Upper lobe of left lung (tissue), 6 donors: Measurements from ENCODE around the gene NBPF11. TPM values are rescaled to one million over a fixed set of nuclear protein-coding genes. Genes with fewer than 3 reads are reported as not detected.
"Not testable (repeated sequence)": the region's sequence is repeated elsewhere in the genome, so short reads cannot be mapped to it uniquely, and the experiment has no call there.

Experiments used
- ATAC-seq, 2 donors: fragments of 200-7000 bp; cut with Tn5 transposase; one replicate each; pipeline ENCODE4 v1.9.1; 2022; ENCODE audit warnings: mild to moderate bottlenecking in 2 of 2, moderate library complexity in 2 of 2; ENCODE audit not compliant: low FRiP score in 2 of 2
- DNase-seq, 2 donors: peaks; one replicate each; pipeline ENCODE4 v3.0.0-alpha.2; 2019 to 2020
- H3K27ac ChIP-seq, 4 donors: fragments of 200-600 bp; sonication (generic); one replicate each; pipeline ENCODE4 v1.5.1; 2016 to 2019
- H3K27me3 ChIP-seq, 4 donors: fragments of 200-600 bp; sonication (generic); one replicate each; pipeline ENCODE4 v1.5.1; 2017 to 2019
- H3K36me3 ChIP-seq, 4 donors: fragments of 200-600 bp; sonication (generic); one replicate each; pipeline ENCODE4 v1.5.1; 2016 to 2019
- H3K4me1 ChIP-seq, 4 donors: fragments of 200-600 bp; sonication (generic); one replicate each; pipeline ENCODE4 v1.5.1; 2018 to 2019
- H3K4me3 ChIP-seq, 4 donors: fragments of 200-600 bp; sonication (generic); one replicate each; pipeline ENCODE4 v1.5.1; 2017 to 2019; ENCODE audit warnings: mild to moderate bottlenecking in 2 of 4, moderate library complexity in 1 of 4
- H3K9me3 ChIP-seq, 4 donors: fragments of 200-600 bp; sonication (generic); one replicate each; pipeline ENCODE4 v1.5.1; 2018 to 2019
- CTCF ChIP-seq, 6 experiments: fragments of 450-650 bp in 4 of 6; fragments of 200-600 bp in 2 of 6; sonication (generic) in 2 of 6; IDR thresholded peaks; one replicate each; pipeline ENCODE4 v1.5.1; 2016 to 2019; ENCODE audit warnings: antibody characterized with exemption in 6 of 6
- WGBS, 2 donors: methylation state at CpG; one replicate each; pipeline ENCODE4 v1.1.5; 2017 to 2018; 5-methylcytosine and 5-hydroxymethylcytosine counted together
- total RNA-seq, 6 donors: library from RNA; depleted of rRNA in 4 of 6; stranded (reverse); fragments of >200 nt in 4 of 6; gene quantifications; one replicate each; pipeline versions ENCODE4 v1.1.0 to v1.2.1, GENCODE V29; 2016 to 2021
- donor health status: DM: no; HTN: no; CAD: no; lungs with moderate emphysema.
- donor health status: DM: no; HTN: yes; CAD: no; lungs with severe emphysema.

Gene NBPF11
- total RNA-seq, 6 donors from 2014 or later, result 7.1 to 29.3 (median 13.2) TPM

- DNase-seq, result peak in 1 of 2 donors; percentile 80
- H3K9me3 ChIP-seq, H3K36me3 ChIP-seq, H3K27ac ChIP-seq, H3K4me3 ChIP-seq, ATAC-seq, H3K27me3 ChIP-seq: not testable (repeated sequence)
- H3K4me1 ChIP-seq, result peaks cover 0 to 10% (median 3%) of the 10 kb centered on the region in 4 donors
- WGBS, 2 donors, result 95% methylated on average over 52 of the region's 66 CpGs; no CpG with 5 or more reads in 1 of the 2 donors
Measured at GRCh38 chr1:148146191-148146997, 5.7 kb downstream of the NBPF11 start.

- not testable (repeated sequence) for H3K4me1 ChIP-seq, H3K9me3 ChIP-seq, H3K4me3 ChIP-seq, H3K27ac ChIP-seq, H3K36me3 ChIP-seq, H3K27me3 ChIP-seq, DNase-seq, ATAC-seq
- WGBS, 2 donors, result 98 to 100% methylated on average over 3 to 4 of the region's 6 CpGs
Measured at GRCh38 chr1:148143223-148143622, 8.9 kb downstream of the NBPF11 start.

GRCh38 chr1:148141936-148142335 is 10.1 kb downstream of the NBPF11 start:
- not testable (repeated sequence) for H3K9me3 ChIP-seq, H3K27me3 ChIP-seq, H3K36me3 ChIP-seq, H3K27ac ChIP-seq, H3K4me1 ChIP-seq, ATAC-seq, DNase-seq, H3K4me3 ChIP-seq
- 88 to 90% methylated on average over 1 of the region's 1 CpG for WGBS, 2 donors

- no CpG with 5 or more reads among the region's 2 CpGs for WGBS, 2 donors
- H3K4me1 ChIP-seq, ATAC-seq, DNase-seq, H3K4me3 ChIP-seq, H3K27me3 ChIP-seq, H3K27ac ChIP-seq, H3K36me3 ChIP-seq, H3K9me3 ChIP-seq: not testable (repeated sequence)
Measured at GRCh38 chr1:148138606-148139005, 13.5 kb downstream of the NBPF11 start.

GRCh38 chr1:148122341-148122740 is 29.7 kb downstream of the NBPF11 start:
- not testable (repeated sequence) for H3K27ac ChIP-seq, H3K9me3 ChIP-seq, DNase-seq, H3K36me3 ChIP-seq, H3K27me3 ChIP-seq, H3K4me3 ChIP-seq, H3K4me1 ChIP-seq, ATAC-seq
- 86 to 94% methylated on average over 5 of the region's 5 CpGs for WGBS, 2 donors

GRCh38 chr1:148120395-148120794 is 31.7 kb downstream of the NBPF11 start:
- not testable (repeated sequence) for H3K36me3 ChIP-seq, H3K4me3 ChIP-seq, H3K27ac ChIP-seq, H3K9me3 ChIP-seq, DNase-seq, H3K27me3 ChIP-seq, ATAC-seq, H3K4me1 ChIP-seq
- whole genome bisulfite sequencing, 2 donors, result 36 to 50% methylated on average over 3 to 5 of the region's 5 CpGs
- peak in 1 of 6 experiments; percentile 21 for TF ChIP-seq CTCF (IDR thresholded peaks at IDR 0.05)

GRCh38 chr1:148095732-148096131 is 56.3 kb downstream of the NBPF11 start:
- not testable (repeated sequence) for H3K27me3 ChIP-seq, H3K9me3 ChIP-seq, H3K4me1 ChIP-seq, ATAC-seq, H3K36me3 ChIP-seq, H3K4me3 ChIP-seq, DNase-seq, H3K27ac ChIP-seq
- WGBS, 2 donors, result 56 to 64% methylated on average over 2 of the region's 2 CpGs

- not testable (repeated sequence) for H3K4me1 ChIP-seq, H3K27ac ChIP-seq, H3K36me3 ChIP-seq, H3K27me3 ChIP-seq, H3K9me3 ChIP-seq, H3K4me3 ChIP-seq, ATAC-seq, DNase-seq
- WGBS, 2 donors, result no CpG with 5 or more reads among the region's 1 CpG
Measured at GRCh38 chr1:148086196-148086595, 65.9 kb downstream of the NBPF11 start.

GRCh38 chr1:148081205-148081604 is 70.9 kb downstream of the NBPF11 start:
- ATAC-seq, result peak; percentile 90 to 95
- not testable (repeated sequence) for H3K27me3 ChIP-seq, H3K36me3 ChIP-seq, H3K4me1 ChIP-seq, DNase-seq, H3K27ac ChIP-seq, H3K9me3 ChIP-seq, H3K4me3 ChIP-seq
- WGBS, 2 donors, result no CpG with 5 or more reads among the region's 1 CpG

GRCh38 chr1:148078632-148079519 is 73.2 kb downstream of the NBPF11 start:
- not testable (repeated sequence) for H3K9me3 ChIP-seq, H3K4me3 ChIP-seq, H3K4me1 ChIP-seq, H3K27me3 ChIP-seq, H3K27ac ChIP-seq, DNase-seq, H3K36me3 ChIP-seq
- ATAC-seq, result peak; percentile 72 to 73
- 67% methylated on average over 1 of the region's 54 CpGs; no CpG with 5 or more reads in 1 of the 2 donors for WGBS, 2 donors

- not testable (repeated sequence) for H3K4me3 ChIP-seq, H3K4me1 ChIP-seq, DNase-seq, H3K27me3 ChIP-seq, H3K27ac ChIP-seq, H3K9me3 ChIP-seq, H3K36me3 ChIP-seq
- peak; percentile 44 to 56 for ATAC-seq
- no CpG with 5 or more reads among the region's 13 CpGs for WGBS, 2 donors
Measured at GRCh38 chr1:148078090-148078489, 74.0 kb downstream of the NBPF11 start.

GRCh38 chr1:148077458-148077857 is 74.6 kb downstream of the NBPF11 start:
- not testable (repeated sequence) for H3K27me3 ChIP-seq, ATAC-seq, H3K9me3 ChIP-seq, H3K4me3 ChIP-seq, H3K36me3 ChIP-seq, H3K27ac ChIP-seq, DNase-seq, H3K4me1 ChIP-seq
- no CpG with 5 or more reads among the region's 3 CpGs for WGBS, 2 donors
